Natural killer cell (primary cell): ENCODE data around the gene RETREG1. TPM values are rescaled to one million over a fixed set of nuclear protein-coding genes. Genes with fewer than 3 reads are reported as not detected.

Source experiments
- ATAC-seq, 3 donors: fragments of 150-1000 bp in 2 of 3; fragments of 200-7000 bp in 1 of 3; cut with Tn5 transposase; 1 replicate in 1 of 3; 2 replicates in 2 of 3; pipeline ENCODE4 v1.10.0; 2021; ENCODE audit warnings: mild to moderate bottlenecking in 2 of 3, moderate library complexity in 2 of 3
- DNase-seq, 2 donors: peaks; one replicate each; pipeline versions ENCODE4 v3.0.0 to v3.0.0-alpha.2; 2013 to 2021; ENCODE audit warnings: mixed read lengths in 1 of 2
- H3K27ac ChIP-seq: one replicate; pipeline ENCODE4 v1.5.1; 2013; ENCODE audit warnings: mild to moderate bottlenecking, low read length
- H3K27me3 ChIP-seq: one replicate; pipeline ENCODE4 v1.6.1; 2013; ENCODE audit warnings: low read length; ENCODE audit not compliant: control insufficient read depth, insufficient read depth
- H3K36me3 ChIP-seq: one replicate; pipeline ENCODE4 v1.6.1; 2013; ENCODE audit warnings: low read length; ENCODE audit not compliant: control insufficient read depth, insufficient read depth
- H3K4me1 ChIP-seq: one replicate; pipeline ENCODE4 v1.6.1; 2013; ENCODE audit warnings: low read length; ENCODE audit not compliant: control insufficient read depth, insufficient read depth
- H3K4me3 ChIP-seq: one replicate; pipeline ENCODE4 v1.5.1; 2013; ENCODE audit warnings: low read length
- H3K9me3 ChIP-seq: one replicate; pipeline ENCODE4 v1.6.1; 2013; ENCODE audit warnings: low read length; ENCODE audit not compliant: control insufficient read depth, insufficient read depth
- H3K27ac Mint-ChIP-seq, 2 donors: one replicate each; pipeline ENCODE4 v1.8.0; 2022; ENCODE audit warnings: mild to moderate bottlenecking in 2 of 2, mixed read lengths in 2 of 2, moderate library complexity in 1 of 2
- H3K27me3 Mint-ChIP-seq, 2 donors: one replicate each; pipeline ENCODE4 v1.8.0; 2022; ENCODE audit warnings: low read depth in 2 of 2, mixed read lengths in 2 of 2
- H3K36me3 Mint-ChIP-seq: one replicate; pipeline ENCODE4 v1.8.0; 2022; ENCODE audit warnings: mixed read lengths
- H3K4me1 Mint-ChIP-seq, 2 donors: one replicate each; pipeline ENCODE4 v1.8.0; 2022; ENCODE audit warnings: mixed read lengths in 2 of 2
- H3K4me3 Mint-ChIP-seq: one replicate; pipeline ENCODE4 v1.8.0; 2022; ENCODE audit warnings: mild to moderate bottlenecking, moderate library complexity, mixed read lengths
- H3K9me3 Mint-ChIP-seq, 2 donors: one replicate each; pipeline ENCODE4 v1.8.0; 2022; ENCODE audit warnings: mixed read lengths in 2 of 2
- WGBS: methylation state at CpG from one replicate; pipeline ENCODE4 v1.1.7; 2013; ENCODE audit warnings: missing lambda C conversion rate; ENCODE audit not compliant: insufficient coverage; 5-methylcytosine and 5-hydroxymethylcytosine counted together
- intact Hi-C: fragments of 100-400 bp; cut with micrococcal nuclease; formaldehyde crosslinking; loops from one replicate; pipeline ENCODE4 v1.14.2; 2022
- total RNA-seq, 4 donors: library from RNA; stranded (reverse); fragments of 120-200 nt in 1 of 4; gene quantifications; one replicate each; pipeline versions ENCODE4 v1.2.3 to v1.2.4, GENCODE V29; 2013 to 2022
- TF ChIP-seq, protein P1 (sequence below): fragments of 200-600 bp; IDR thresholded peaks from one replicate; pipeline ENCODE4 v1.8.0; 2022; ENCODE audit warnings: antibody characterized with exemption

Gene RETREG1
- total RNA-seq, 3 donors from 2014 or later (not counting 1 experiment from before 2014, with no cell fraction given) = 2.1 to 4.5 (median 3.3) TPM

DNA sequence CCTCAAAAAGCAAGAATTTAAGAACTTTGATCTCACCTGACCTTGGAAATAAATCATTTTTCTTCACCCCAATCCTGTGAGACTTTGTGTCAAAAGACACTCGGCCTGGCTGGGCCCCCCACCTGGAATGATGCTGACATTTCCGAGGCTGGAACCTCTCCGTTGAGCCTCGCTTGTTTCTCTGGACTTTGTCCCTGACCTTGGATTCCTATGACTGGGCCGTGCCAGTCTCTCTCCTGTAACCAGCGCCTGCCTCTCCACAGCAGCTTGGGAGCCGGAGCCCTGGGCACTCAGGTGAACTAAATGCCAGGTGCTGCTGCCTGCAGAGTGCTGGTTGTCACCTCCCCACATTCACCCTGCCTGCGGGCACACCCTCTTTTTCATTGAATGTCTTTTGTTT is 62.7 kb downstream of the RETREG1 start:
- intact Hi-C loops = no loop called here

GRCh38 chr5:16552666-16553343 is 64.0 kb downstream of the RETREG1 start:
- 35% methylated on average over 5 of the region's 7 CpGs for WGBS
- Histone ChIP-seq H3K36me3 (no peaks in the 10 kb centered on the region), H3K27ac (no peak overlapping the region), H3K27me3 (no peaks in the 10 kb centered on the region), H3K4me1 (no peaks in the 10 kb centered on the region), H3K9me3 (no peaks in the 10 kb centered on the region), H3K4me3 (no peak overlapping the region)
- Mint-ChIP-seq H3K9me3 (no peaks in the 10 kb centered on the region), H3K4me3 (no peak overlapping the region), H3K4me1 (no peaks in the 10 kb centered on the region), H3K27me3 (no peaks in the 10 kb centered on the region), H3K27ac (no peak overlapping the region), H3K36me3 (no peaks in the 10 kb centered on the region)
- intact Hi-C loops = no loop called here
- TF ChIP-seq, protein P1, sequence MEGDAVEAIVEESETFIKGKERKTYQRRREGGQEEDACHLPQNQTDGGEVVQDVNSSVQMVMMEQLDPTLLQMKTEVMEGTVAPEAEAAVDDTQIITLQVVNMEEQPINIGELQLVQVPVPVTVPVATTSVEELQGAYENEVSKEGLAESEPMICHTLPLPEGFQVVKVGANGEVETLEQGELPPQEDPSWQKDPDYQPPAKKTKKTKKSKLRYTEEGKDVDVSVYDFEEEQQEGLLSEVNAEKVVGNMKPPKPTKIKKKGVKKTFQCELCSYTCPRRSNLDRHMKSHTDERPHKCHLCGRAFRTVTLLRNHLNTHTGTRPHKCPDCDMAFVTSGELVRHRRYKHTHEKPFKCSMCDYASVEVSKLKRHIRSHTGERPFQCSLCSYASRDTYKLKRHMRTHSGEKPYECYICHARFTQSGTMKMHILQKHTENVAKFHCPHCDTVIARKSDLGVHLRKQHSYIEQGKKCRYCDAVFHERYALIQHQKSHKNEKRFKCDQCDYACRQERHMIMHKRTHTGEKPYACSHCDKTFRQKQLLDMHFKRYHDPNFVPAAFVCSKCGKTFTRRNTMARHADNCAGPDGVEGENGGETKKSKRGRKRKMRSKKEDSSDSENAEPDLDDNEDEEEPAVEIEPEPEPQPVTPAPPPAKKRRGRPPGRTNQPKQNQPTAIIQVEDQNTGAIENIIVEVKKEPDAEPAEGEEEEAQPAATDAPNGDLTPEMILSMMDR = no peak
- DNase-seq (peak in 1 of 2 donors; percentile 58), ATAC-seq (peak in 1 of 3 donors; percentile 44)

More for the DNA sequence above, 62.7 kb downstream of the RETREG1 start:
- H3K4me1 Mint-ChIP-seq = no peaks in the 10 kb centered on the region
- ATAC-seq (no peak), DNase-seq (no peak)
- WGBS = 93% methylated on average over 7 of the region's 8 CpGs
- H3K27me3 ChIP-seq = no peaks in the 10 kb centered on the region
- H3K4me3 Mint-ChIP-seq = no peak overlapping the region
- no peak overlapping the region for H3K27ac ChIP-seq
- no peaks in the 10 kb centered on the region for H3K4me1 ChIP-seq
- no peaks in the 10 kb centered on the region for H3K27me3 Mint-ChIP-seq
- TF ChIP-seq, protein P1 = no peak
- no peaks in the 10 kb centered on the region for H3K36me3 Mint-ChIP-seq
- no peaks in the 10 kb centered on the region for H3K9me3 Mint-ChIP-seq
- no peak overlapping the region for H3K27ac Mint-ChIP-seq
- no peaks in the 10 kb centered on the region for H3K36me3 ChIP-seq
- H3K9me3 ChIP-seq = no peaks in the 10 kb centered on the region
- no peak overlapping the region for H3K4me3 ChIP-seq

- Histone ChIP-seq H3K27ac (no peak overlapping the region), H3K9me3 (no peaks in the 10 kb centered on the region), H3K4me1 (no peaks in the 10 kb centered on the region), H3K27me3 (no peaks in the 10 kb centered on the region), H3K4me3 (no peak overlapping the region), H3K36me3 (no peaks in the 10 kb centered on the region)
- Mint-ChIP-seq H3K4me1 (no peaks in the 10 kb centered on the region), H3K27ac (no peak overlapping the region), H3K36me3 (no peaks in the 10 kb centered on the region), H3K9me3 (no peaks in the 10 kb centered on the region), H3K4me3 (no peak overlapping the region), H3K27me3 (no peaks in the 10 kb centered on the region)
- DNase-seq (no peak), ATAC-seq (no peak)
- TF ChIP-seq, protein P1 = no peak
- WGBS = 81% methylated on average over 2 of the region's 2 CpGs
- intact Hi-C loops = no loop called here
Observed at GRCh38 chr5:16551628-16552027, 65.2 kb downstream of the RETREG1 start.
